ENCODE data around the gene FKBP1A.
A peak's percentile ranks its signal among the peaks of the same experiment; 100 is the strongest.

FKBP1A gene

GRCh38 chr20:1382670-1383069 is 10.2 kb downstream of the FKBP1A start:
- Histone ChIP-seq H3K9ac (ENCODE audit: low read length) (no peak overlapping the region), H3K4me3 (ENCODE audit: low read length) (no peak overlapping the region), H3K4me1 (ENCODE audit: low read length) (peaks cover 13% of the 10 kb centered on the region), H3K27me3 (ENCODE audit: low read depth, low read length) (no peaks in the 10 kb centered on the region), H2AFZ (ENCODE audit: low read depth, low read length) (no peak overlapping the region), H4K20me1 (ENCODE audit: insufficient read depth, low read length) (peaks cover 100% of the 10 kb centered on the region), H3K27ac (ENCODE audit: low read length) (no peak overlapping the region), H3K79me2 (ENCODE audit: low read length) (peaks cover 100% of the 10 kb centered on the region), H3K9me3 (ENCODE audit: insufficient read depth, low read length) (no peaks in the 10 kb centered on the region), H3K4me2 (ENCODE audit: low read length) (no peak overlapping the region), H3K36me3 (replicated peaks; ENCODE audit: low read depth, low read length) (peaks cover 20% of the 10 kb centered on the region)
- no peak for TF ChIP-seq EZH2phosphoT487 (IDR thresholded peaks at IDR 0.05; ENCODE audit: low read depth)
- no peak for TF ChIP-seq CTCF (IDR thresholded peaks at IDR 0.05; ENCODE audit: low read depth, low read length)

- Histone ChIP-seq H3K9ac (ENCODE audit: low read length) (no peak overlapping the region), H3K36me3 (replicated peaks; ENCODE audit: low read depth, low read length) (peaks cover 20% of the 10 kb centered on the region), H3K27ac (ENCODE audit: low read length) (no peak overlapping the region)
Measured at GRCh38 chr20:1381753-1382591, 10.9 kb downstream of the FKBP1A start.

GRCh38 chr20:1378735-1379125 is 14.1 kb downstream of the FKBP1A start:
- peaks cover 100% of the 10 kb centered on the region for H3K79me2 ChIP-seq (ENCODE audit: low read length)
- H3K4me3 ChIP-seq (ENCODE audit: low read length) = no peak overlapping the region
- H3K9ac ChIP-seq (ENCODE audit: low read length) = no peak overlapping the region
- H3K27ac ChIP-seq (ENCODE audit: low read length) = no peak overlapping the region
- H4K20me1 ChIP-seq (ENCODE audit: insufficient read depth, low read length) = peaks cover 82% of the 10 kb centered on the region
- no peaks in the 10 kb centered on the region for H3K27me3 ChIP-seq (ENCODE audit: low read depth, low read length)
- H3K4me2 ChIP-seq (ENCODE audit: low read length) = no peak overlapping the region
- H3K4me1 ChIP-seq (ENCODE audit: low read length) = peaks cover 34% of the 10 kb centered on the region
- no peaks in the 10 kb centered on the region for H3K9me3 ChIP-seq (ENCODE audit: insufficient read depth, low read length)
- H2AFZ ChIP-seq (ENCODE audit: low read depth, low read length) = no peak overlapping the region
- H3K36me3 ChIP-seq (replicated peaks; ENCODE audit: low read depth, low read length) = peaks cover 15% of the 10 kb centered on the region
- no peak for TF ChIP-seq EZH2phosphoT487 (IDR thresholded peaks at IDR 0.05; ENCODE audit: low read depth)
- no peak for TF ChIP-seq CTCF (IDR thresholded peaks at IDR 0.05; ENCODE audit: low read depth, low read length)

More at GRCh38 chr20:1381753-1382591, 10.9 kb downstream of the FKBP1A start:
- Histone ChIP-seq H3K9me3 (ENCODE audit: insufficient read depth, low read length) (no peaks in the 10 kb centered on the region), H3K4me1 (ENCODE audit: low read length) (peaks cover 20% of the 10 kb centered on the region), H3K4me2 (ENCODE audit: low read length) (no peak overlapping the region), H3K27me3 (ENCODE audit: low read depth, low read length) (no peaks in the 10 kb centered on the region), H3K4me3 (ENCODE audit: low read length) (no peak overlapping the region), H4K20me1 (ENCODE audit: insufficient read depth, low read length) (peaks cover 100% of the 10 kb centered on the region), H3K79me2 (ENCODE audit: low read length) (peaks cover 100% of the 10 kb centered on the region), H2AFZ (ENCODE audit: low read depth, low read length) (no peak overlapping the region)
- TF ChIP-seq EZH2phosphoT487 (IDR thresholded peaks at IDR 0.05; ENCODE audit: low read depth) (no peak), CTCF (IDR thresholded peaks at IDR 0.05; ENCODE audit: low read depth, low read length) (no peak)

GRCh38 chr20:1377984-1378734 is 14.7 kb downstream of the FKBP1A start:
- H3K9me3 ChIP-seq (ENCODE audit: insufficient read depth, low read length) = no peaks in the 10 kb centered on the region
- H3K4me3 ChIP-seq (ENCODE audit: low read length) = peak overlapping the region; percentile 57
- H4K20me1 ChIP-seq (ENCODE audit: insufficient read depth, low read length) = peaks cover 82% of the 10 kb centered on the region
- H3K27me3 ChIP-seq (ENCODE audit: low read depth, low read length) = no peaks in the 10 kb centered on the region
- H3K27ac ChIP-seq (ENCODE audit: low read length) = peak overlapping the region; percentile 81
- peak overlapping the region; percentile 75 for H3K4me2 ChIP-seq (ENCODE audit: low read length)
- H2AFZ ChIP-seq (ENCODE audit: low read depth, low read length) = no peak overlapping the region
- peaks cover 99% of the 10 kb centered on the region for H3K79me2 ChIP-seq (ENCODE audit: low read length)
- peaks cover 34% of the 10 kb centered on the region for H3K4me1 ChIP-seq (ENCODE audit: low read length)
- peak overlapping the region; percentile 38; the same call in 1 of the 2 replicates for H3K9ac ChIP-seq (ENCODE audit: low read length)
- H3K36me3 ChIP-seq (replicated peaks; ENCODE audit: low read depth, low read length) = peaks cover 21% of the 10 kb centered on the region
- TF ChIP-seq EZH2phosphoT487 (IDR thresholded peaks at IDR 0.05; ENCODE audit: low read depth) = no peak
- TF ChIP-seq CTCF (IDR thresholded peaks at IDR 0.05; ENCODE audit: low read depth, low read length) = no peak

Data from OCI-LY3 (cell line).